Adrenal gland (tissue), 5 donors: ENCODE data around the gene SORBS2.

Experiments used
- POLR2A ChIP-seq, 2 donors: fragments of 450-650 bp; IDR thresholded peaks; one replicate each; pipeline ENCODE4 v1.6.1; 2017; ENCODE audit warnings: antibody characterized with exemption in 2 of 2, mild to moderate bottlenecking in 2 of 2, moderate library complexity in 1 of 2
- TF ChIP-seq, protein P1 (sequence below), 6 experiments: fragments of 450-650 bp in 4 of 6; fragments of 200-600 bp in 2 of 6; sonication (generic) in 1 of 6; IDR thresholded peaks; 1 replicate in 5 of 6; 2 replicates in 1 of 6; pipeline versions ENCODE4 v1.5.1 to v1.8.0; 2016 to 2021; ENCODE audit warnings: antibody characterized with exemption in 6 of 6, mild to moderate bottlenecking in 2 of 6, moderate library complexity in 1 of 6
- donor health status: DM: no; HTN: no; CAD: no.

DNA sequence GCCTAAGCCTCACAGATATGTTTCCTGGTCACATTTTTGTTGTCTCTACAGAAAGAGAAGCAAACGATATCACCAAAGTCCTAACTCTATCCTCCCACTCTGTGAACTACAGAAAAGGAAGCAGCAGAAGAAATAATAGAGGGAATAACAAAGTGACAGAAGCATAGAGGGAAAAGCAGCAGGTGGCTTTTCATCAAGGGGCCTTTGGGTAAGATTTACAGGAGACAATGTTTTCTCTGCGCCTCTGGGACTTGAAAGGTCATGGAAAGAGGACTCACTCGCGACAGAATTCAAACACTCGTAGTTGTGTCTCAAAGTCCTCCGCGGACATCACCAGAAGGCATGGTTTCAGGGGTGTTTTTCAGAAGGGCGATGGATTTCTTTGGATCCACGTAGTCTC lies 66.1 kb downstream of the SORBS2 start:
- TF ChIP-seq, protein P1, sequence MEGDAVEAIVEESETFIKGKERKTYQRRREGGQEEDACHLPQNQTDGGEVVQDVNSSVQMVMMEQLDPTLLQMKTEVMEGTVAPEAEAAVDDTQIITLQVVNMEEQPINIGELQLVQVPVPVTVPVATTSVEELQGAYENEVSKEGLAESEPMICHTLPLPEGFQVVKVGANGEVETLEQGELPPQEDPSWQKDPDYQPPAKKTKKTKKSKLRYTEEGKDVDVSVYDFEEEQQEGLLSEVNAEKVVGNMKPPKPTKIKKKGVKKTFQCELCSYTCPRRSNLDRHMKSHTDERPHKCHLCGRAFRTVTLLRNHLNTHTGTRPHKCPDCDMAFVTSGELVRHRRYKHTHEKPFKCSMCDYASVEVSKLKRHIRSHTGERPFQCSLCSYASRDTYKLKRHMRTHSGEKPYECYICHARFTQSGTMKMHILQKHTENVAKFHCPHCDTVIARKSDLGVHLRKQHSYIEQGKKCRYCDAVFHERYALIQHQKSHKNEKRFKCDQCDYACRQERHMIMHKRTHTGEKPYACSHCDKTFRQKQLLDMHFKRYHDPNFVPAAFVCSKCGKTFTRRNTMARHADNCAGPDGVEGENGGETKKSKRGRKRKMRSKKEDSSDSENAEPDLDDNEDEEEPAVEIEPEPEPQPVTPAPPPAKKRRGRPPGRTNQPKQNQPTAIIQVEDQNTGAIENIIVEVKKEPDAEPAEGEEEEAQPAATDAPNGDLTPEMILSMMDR (IDR thresholded peaks at IDR 0.05): no peak
- TF ChIP-seq POLR2A (IDR thresholded peaks at IDR 0.05): no peak
